HG03196 (cell line): Measurements from ENCODE around the gene NCLN.

Experiments
- ATAC-seq: cut with Tn5 transposase; IDR thresholded peaks from one replicate; pipeline ENCODE4 v1.9.1; 2021; ENCODE audit not compliant: unreplicated experiment

NCLN gene

GRCh38 chr19:3252650-3253049 is 66.9 kb downstream of the NCLN start:
- ATAC-seq, result no peak

- ATAC-seq, result no peak
Observed at GRCh38 chr19:3253270-3253669, 67.5 kb downstream of the NCLN start.

- ATAC-seq, result no peak
Observed at GRCh38 chr19:3254520-3254919, 68.8 kb downstream of the NCLN start.

- ATAC-seq, result no peak
Observed at GRCh38 chr19:3257071-3257470, 71.3 kb downstream of the NCLN start.
